ENCODE data around the gene FUS. TPM values are rescaled to one million over a fixed set of nuclear protein-coding genes. Genes with fewer than 3 reads are reported as not detected.

Gene FUS
- 37.8 and 90.7 TPM in 2 replicates for total RNA-seq

DNA sequence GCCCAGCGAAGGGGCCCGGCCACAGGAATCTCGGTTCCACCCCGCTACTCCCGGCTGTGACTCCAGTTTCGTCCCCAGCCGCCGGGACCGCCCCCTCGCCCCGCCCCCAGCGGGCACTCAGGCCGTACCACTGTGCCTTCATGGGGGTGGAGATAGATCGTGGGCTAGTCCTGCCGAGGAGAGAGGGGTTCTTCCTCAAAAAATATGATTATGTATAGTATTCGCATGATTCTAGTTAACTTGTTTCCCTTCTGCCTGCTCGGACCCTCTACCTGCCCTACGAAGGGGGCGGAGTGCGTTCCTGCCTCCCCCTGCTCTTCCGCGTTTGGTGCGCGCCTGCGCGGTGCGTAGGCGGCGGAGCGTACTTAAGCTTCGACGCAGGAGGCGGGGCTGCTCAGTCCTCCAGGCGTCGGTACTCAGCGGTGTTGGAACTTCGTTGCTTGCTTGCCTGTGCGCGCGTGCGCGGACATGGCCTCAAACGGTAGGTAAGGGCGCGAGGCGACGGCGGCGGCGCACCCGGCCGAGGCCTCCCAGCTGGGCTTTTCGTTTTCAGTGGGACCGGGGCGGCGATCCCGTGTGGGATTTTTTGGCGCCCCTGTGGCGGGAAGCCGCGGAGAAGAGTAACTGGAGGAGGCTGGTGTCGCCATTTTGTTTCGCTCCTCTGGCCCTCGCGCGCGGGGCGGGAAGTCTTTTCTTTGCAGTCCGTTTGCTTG lies at the start of gene FUS:
Gene FUS, plus strand, starts transcription at position 393 of the 713 bp plus-strand sequence. Its CDS starts 76 bp downstream, at position 469.

DNA sequence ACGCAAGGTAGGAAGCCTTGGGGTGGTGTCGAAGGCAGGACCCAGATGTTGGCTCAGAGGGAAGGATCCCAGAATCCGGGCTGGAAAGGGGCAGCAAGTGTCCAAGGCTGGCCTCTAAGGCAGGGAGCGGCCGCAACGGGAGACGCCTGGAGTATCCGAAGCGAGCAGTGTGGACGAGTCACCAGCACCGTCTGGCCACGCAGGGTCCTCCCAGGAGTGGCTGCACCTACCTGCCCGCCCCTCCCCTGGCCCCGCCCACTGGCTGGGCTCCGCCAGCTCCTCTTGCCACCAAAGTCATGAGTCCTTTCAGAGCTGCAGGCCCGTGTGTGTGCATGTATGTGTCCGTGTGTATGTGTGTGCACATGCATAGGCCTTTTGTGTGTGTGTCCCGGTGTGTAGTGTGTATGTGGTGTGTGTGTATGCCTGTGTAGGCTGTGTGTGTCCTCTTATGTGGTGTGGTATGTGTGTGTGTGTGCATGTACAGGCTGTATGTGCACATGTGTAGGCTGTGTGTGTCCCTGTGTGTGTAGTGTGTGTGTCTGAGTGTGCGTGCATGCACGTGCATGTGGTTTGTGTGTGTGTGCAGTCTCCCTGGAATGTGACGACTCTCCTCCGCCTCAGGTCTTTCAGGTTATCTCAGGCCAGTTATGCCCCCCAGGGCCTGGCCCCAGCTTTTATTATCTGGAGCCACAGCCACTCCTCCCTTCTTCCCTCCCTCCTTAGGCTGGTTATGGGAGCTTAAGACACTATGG lies 44.2 kb upstream of the FUS start, which contains the start of gene PRSS8:
Gene PRSS8, minus strand, starts transcription at position 193 of the 752 bp plus-strand sequence. CDS start 229 bp downstream, outside the sequence.

DNA sequence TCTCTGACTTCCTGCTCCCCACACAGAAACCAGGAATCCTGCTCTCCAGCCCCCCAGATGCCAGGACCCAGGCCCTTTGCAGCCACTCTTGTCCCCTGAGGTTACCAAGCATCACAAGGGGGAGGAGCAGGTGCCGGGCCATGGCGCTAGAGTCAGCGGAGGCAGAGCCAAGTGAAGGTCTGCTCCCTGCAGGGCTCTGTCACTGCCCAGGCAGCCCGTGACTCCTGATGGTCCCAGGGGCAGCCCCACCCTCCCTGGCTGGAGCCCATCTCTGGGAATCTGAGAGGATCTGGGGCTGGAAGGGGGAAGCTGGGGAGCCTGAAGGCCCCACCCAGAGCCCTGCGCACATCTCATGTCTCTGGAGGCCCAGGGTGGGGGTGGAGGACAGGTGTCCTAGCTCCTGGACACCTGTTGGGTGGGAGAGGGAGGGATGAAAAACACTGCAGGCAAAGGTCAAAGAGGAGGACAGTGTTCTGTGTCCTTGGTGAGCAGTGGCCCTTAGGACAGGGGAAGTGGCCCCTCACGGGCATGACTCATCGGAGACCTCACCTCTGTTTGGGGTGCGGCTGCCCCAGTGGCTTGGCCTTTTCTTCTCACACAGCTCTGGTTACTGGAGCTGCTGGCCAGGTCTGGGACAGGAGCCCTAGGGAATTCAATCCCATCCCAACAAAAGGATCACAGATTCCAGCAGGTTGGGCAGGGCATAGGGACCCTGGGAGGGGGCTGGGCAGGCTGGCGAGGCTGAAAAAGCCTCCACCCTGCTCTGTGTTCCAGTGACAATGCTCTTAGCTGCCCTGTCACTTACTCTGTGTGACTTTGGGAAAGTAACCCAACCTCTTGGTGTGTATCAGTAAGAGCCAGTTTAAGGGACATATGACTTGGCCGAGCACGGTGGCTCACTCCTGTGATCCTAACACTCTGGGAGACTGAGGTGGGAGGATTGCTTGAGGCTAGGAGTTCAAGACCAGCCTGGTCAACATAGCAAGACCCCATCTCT lies 29.7 kb upstream of the FUS start, which contains the start of gene PRSS36:
Gene PRSS36, minus strand, starts transcription at position 173 of the 997 bp plus-strand sequence. Its CDS starts 31 bp downstream, at position 142.

DNA sequence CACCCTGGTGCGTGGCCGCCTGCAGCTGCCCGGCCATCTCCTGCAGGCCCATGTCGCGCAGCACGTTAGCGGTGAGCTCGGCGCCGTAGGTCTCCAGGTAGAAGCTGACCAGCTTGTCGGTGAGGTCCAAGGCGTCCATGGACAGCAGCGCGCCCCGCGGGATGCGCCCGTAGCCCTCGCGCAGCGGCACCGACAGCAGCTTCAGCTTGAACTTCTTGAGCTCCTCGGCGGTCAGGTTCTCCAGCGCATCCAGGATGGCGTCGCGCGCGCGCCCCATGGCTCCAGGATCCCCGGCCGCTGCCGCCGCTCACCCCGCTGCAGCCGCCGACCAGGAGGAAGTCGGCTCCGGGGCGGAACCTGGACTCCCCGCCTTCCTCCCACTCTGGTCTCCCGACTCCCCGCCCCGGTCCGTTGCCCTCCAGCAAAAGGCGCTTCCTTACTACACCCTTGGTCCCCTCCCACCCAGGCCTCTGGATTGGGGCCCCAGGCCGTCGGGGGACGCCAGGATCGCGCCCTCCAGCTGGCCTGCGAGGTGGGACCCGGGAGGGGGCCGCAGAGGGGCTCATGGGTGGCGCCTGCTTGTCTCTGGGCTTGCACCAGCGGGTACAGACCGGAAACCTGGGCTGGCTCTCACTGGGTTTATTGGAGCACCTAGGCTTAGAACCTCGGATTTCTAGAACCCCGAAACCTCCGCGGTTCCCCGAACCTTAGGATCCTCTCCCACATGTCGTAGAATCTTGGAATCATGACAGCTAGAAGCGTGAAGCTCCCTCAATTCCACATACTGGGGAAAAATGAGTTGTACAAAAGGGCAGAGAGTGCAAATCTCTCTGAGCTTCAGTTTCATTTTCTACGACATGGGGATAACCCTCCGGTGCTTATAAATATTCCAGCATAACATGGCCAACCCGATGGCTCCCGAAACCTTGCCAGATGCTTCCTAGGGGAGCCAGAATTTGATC lies 22.8 kb downstream of the FUS start, which contains the start of gene PYCARD:
Gene PYCARD, minus strand, starts transcription at position 347 of the 962 bp plus-strand sequence. Its CDS starts 70 bp downstream, at position 277.

DNA sequence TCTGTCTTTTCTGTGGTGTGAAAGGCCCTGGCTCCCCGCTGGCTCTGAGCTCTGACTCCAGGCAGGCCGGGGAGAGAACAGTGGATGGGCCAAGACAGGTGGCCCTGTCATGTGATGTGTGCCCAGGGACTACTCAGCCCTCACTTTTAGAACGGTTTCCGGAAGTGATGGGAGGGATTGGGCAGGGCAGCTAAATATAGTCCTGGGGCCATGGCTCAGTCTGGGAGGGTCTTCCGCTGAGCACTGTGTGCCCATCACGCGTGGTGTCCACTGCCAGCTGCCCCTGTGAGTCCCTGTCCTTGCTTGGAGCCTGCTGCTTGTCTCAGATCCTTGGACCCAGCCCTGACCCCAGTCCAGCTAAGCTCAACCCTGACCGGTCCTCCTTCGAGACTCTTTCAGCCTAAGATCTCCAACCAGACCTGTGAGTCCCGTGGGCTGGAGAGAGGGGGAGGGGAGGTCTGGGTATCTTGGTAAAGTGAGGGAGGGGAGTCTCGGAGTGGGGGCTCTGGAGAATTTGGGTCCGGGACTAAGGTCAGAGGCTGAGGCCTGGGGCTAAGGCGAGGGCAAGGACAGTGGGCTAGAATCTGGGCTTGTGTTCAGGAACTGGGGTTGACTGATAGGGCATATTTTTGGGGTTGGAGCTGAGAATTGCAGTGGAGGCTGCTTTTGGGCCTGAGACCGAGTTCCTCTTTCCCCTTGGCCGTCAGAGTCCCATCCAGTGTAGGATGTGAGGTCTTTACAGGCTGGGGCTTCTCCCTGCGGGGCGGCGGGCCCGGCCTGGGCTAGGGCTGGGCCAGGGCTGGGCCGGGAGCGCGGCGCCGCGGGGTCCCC lies 34.2 kb downstream of the FUS start, which contains the start of gene TRIM72:
Gene TRIM72, plus strand, starts transcription at position 243 of the 831 bp plus-strand sequence. CDS start 620 bp downstream, outside the sequence.

DNA sequence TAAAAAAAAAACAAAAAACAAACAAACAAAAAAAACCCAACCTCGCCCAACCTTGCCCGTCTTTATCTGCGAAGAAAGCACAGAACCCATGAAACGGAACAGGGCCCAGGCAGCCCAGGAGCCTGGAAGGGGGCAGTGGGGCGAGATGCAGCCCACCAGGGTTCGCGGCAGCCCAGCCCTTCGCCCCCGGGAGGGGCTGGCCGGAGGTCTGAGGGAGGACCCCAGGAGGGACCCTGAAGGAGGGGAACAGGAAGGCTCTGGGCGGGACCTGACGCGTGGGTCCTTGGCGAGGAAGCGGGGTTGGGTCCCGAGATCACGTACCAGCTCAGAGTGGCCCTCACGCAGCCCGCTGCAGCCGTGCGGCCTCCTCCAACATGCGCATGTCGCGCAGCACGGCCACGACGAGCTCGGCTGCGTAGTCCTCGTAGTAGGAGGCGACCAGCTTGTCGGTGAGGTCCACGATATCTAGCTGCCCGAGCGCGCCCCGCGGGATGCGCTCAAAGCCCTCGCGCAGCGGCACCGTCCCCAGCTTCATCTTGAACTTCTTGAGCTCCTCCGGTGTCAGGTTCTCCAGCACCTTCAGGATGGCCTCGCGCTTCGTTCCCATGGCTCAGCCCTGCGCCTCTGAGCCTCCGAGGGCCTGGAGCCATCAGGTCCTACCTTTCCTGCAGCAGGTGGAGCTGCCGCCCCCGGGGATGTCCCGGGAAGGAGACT lies 36.6 kb downstream of the FUS start, which contains the start of gene PYDC1:
Gene PYDC1, minus strand, starts transcription at position 714 of the 714 bp plus-strand sequence. Its CDS starts 107 bp downstream, at position 607.

Other genes starting within 250 kb of the FUS start
- 21.9 and 50.5 TPM in 2 replicates for gene ORAI3, start 231.1 kb upstream of the FUS start, total RNA-seq
- 0.96 and 1.4 TPM in 2 replicates for gene SETD1A, start 222.4 kb upstream of the FUS start, total RNA-seq
- gene HSD3B7, start 194.9 kb upstream of the FUS start, total RNA-seq = 12.8 and 17.5 TPM in 2 replicates
- gene STX1B, start 169.5 kb upstream of the FUS start, total RNA-seq = 0.19 and 0.28 TPM in 2 replicates
- 17.8 and 19.6 TPM in 2 replicates for gene STX4, start 146.6 kb upstream of the FUS start, total RNA-seq
- 6.2 and 10.9 TPM in 2 replicates for gene ZNF668, start 105.9 kb upstream of the FUS start, total RNA-seq
- gene ZNF646, start 105.7 kb upstream of the FUS start, total RNA-seq = 12.7 and 14.6 TPM in 2 replicates
- 1.9 and 5.4 TPM in 2 replicates for gene PRSS53, start 91.2 kb upstream of the FUS start, total RNA-seq
- 134 and 306 TPM in 2 replicates for gene VKORC1, start 85.3 kb upstream of the FUS start, total RNA-seq
- gene BCKDK, start 71.8 kb upstream of the FUS start, total RNA-seq = 18.0 and 24.2 TPM in 2 replicates
- 29.7 and 35.2 TPM in 2 replicates for gene KAT8, start 62.5 kb upstream of the FUS start, total RNA-seq
- not detected in 2 replicates for gene PRSS8, start 44.4 kb upstream of the FUS start, total RNA-seq
- 0.38 and 0.85 TPM in 2 replicates for gene PRSS36, start 30.1 kb upstream of the FUS start, total RNA-seq
- gene PYCARD, start 22.6 kb downstream of the FUS start, total RNA-seq = 26.2 and 40.5 TPM in 2 replicates
- under 0.01 TPM in 1 of 2 replicates, not detected in the other for gene TRIM72, start 34.0 kb downstream of the FUS start, total RNA-seq
- not detected in 2 replicates for gene PYDC1, start 37.0 kb downstream of the FUS start, total RNA-seq
- under 0.01 TPM in 1 of 2 replicates, not detected in the other for gene ITGAM, start 79.8 kb downstream of the FUS start, total RNA-seq
- under 0.01 and 0.28 TPM in 2 replicates for gene ITGAX, start 175.0 kb downstream of the FUS start, total RNA-seq
- not detected in 2 replicates for gene ITGAD, start 213.2 kb downstream of the FUS start, total RNA-seq
- not detected in 2 replicates for gene COX6A2, start 248.2 kb downstream of the FUS start, total RNA-seq

Measured in regular cardiac myocyte (primary cell).